Measurements from ENCODE around the gene HDGFL1. TPM values are rescaled to one million over a fixed set of nuclear protein-coding genes. Genes with fewer than 3 reads are reported as not detected.

The HDGFL1 gene
- not detected for total RNA-seq

- Histone ChIP-seq H3K9me3 (no peaks in the 10 kb centered on the region), H3K27ac (no peak within 1 kb of the TSS), H3K27me3 (no peaks in the 10 kb centered on the region), H3K4me3 (no peak within 1 kb of the TSS), H3K4me1 (no peaks in the 10 kb centered on the region), H3K36me3 (no peaks in the 10 kb centered on the region)
- DNase-seq (ENCODE audit: low spot score in 2 of 2) = no peak
- intact Hi-C loops (cut with DNase I) = no loop called here
- TF ChIP-seq CTCF (IDR thresholded peaks at IDR 0.05) = no peak
Measured at GRCh38 chr6:22569281-22570184, at the start of gene HDGFL1. Gene HDGFL1 (plus strand): TSS chr6:22569566. CDS start chr6:22569576, 10 bp downstream.

- DNase-seq (ENCODE audit: low spot score in 2 of 2) = no peak
- Histone ChIP-seq H3K9me3 (no peaks in the 10 kb centered on the region), H3K36me3 (no peaks in the 10 kb centered on the region)
Measured at GRCh38 chr6:22521035-22521434, 48.3 kb upstream of the HDGFL1 start.

GRCh38 chr6:22526736-22527135 is 42.6 kb upstream of the HDGFL1 start:
- Histone ChIP-seq H3K27me3 (no peaks in the 10 kb centered on the region), H3K9me3 (no peaks in the 10 kb centered on the region), H3K36me3 (no peaks in the 10 kb centered on the region), H3K27ac (no peak overlapping the region), H3K4me3 (no peak overlapping the region), H3K4me1 (no peaks in the 10 kb centered on the region)
- no peak for DNase-seq (ENCODE audit: low spot score in 2 of 2)
- intact Hi-C loops (cut with DNase I) = no loop called here
- TF ChIP-seq CTCF (IDR thresholded peaks at IDR 0.05) = no peak

More at GRCh38 chr6:22521035-22521434, 48.3 kb upstream of the HDGFL1 start:
- intact Hi-C loops (cut with DNase I) = no loop called here
- H3K4me3 ChIP-seq = no peak overlapping the region
- H3K27me3 ChIP-seq = no peaks in the 10 kb centered on the region
- TF ChIP-seq CTCF (IDR thresholded peaks at IDR 0.05) = no peak
- no peaks in the 10 kb centered on the region for H3K4me1 ChIP-seq
- no peak overlapping the region for H3K27ac ChIP-seq

GRCh38 chr6:22529866-22530265 is 39.5 kb upstream of the HDGFL1 start:
- DNase-seq (ENCODE audit: low spot score in 2 of 2) = no peak
- H3K36me3 ChIP-seq = no peaks in the 10 kb centered on the region
- TF ChIP-seq CTCF (IDR thresholded peaks at IDR 0.05) = no peak
- H3K4me1 ChIP-seq = no peaks in the 10 kb centered on the region
- no peaks in the 10 kb centered on the region for H3K27me3 ChIP-seq
- intact Hi-C loops (cut with DNase I) = no loop called here
- no peak overlapping the region for H3K4me3 ChIP-seq
- no peaks in the 10 kb centered on the region for H3K9me3 ChIP-seq
- H3K27ac ChIP-seq = no peak overlapping the region

GRCh38 chr6:22530506-22530905 is 38.9 kb upstream of the HDGFL1 start:
- Histone ChIP-seq H3K4me3 (no peak overlapping the region), H3K27me3 (no peaks in the 10 kb centered on the region), H3K36me3 (no peaks in the 10 kb centered on the region), H3K4me1 (no peaks in the 10 kb centered on the region), H3K9me3 (no peaks in the 10 kb centered on the region), H3K27ac (no peak overlapping the region)
- no peak for DNase-seq (ENCODE audit: low spot score in 2 of 2)
- intact Hi-C loops (cut with DNase I) = no loop called here
- no peak for TF ChIP-seq CTCF (IDR thresholded peaks at IDR 0.05)

Measured in ascending aorta (tissue), 2 donors.